ENCODE measurements around the gene PRR27. TPM values are rescaled to one million over a fixed set of nuclear protein-coding genes. Genes with fewer than 3 reads are reported as not detected.

The PRR27 gene
- not detected in 2 replicates for total RNA-seq

DNA sequence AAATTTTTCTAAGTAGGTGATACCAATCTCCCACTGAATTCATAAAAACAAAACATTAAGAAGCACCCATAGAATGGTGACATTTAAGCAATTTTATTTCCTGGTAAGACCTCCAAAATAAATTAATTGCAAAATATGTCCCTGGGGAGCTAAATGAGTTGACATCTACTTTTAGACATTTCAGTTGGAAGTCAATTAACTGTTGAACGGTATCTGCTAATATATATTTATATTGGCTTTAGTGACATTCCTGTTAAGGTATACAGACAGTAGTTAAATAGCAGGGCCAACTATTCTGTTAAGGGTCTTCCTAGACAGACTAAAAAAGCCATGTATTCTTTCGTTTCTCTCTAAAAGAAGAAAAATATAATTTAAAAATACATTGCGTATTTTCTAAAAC is at the start of gene PRR27:
PRR27 (plus strand) TSS at position 301 of the 400 bp plus-strand sequence. CDS start 139 bp downstream, outside the sequence.

DNA sequence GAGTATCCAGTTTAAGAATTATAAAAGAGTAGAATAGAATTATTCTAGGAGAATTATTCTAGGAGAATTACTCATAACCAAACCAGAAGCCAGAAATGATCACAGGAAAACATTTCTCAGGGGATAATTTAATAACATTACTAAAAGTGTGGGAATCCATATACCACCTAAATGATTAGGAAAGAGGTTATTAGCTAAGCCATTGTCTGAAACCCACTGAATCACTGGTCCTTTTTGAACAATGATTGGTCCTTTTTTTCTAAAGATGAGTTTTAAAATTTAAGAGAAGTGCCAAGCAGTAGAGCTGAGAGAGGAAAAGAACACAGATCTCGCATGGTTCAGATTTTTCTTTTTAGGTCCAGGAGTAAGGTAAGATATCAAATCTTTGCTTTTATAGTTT is 41.4 kb downstream of the PRR27 start, which contains the start of gene ODAM:
ODAM (plus strand) TSS at position 301 of the 400 bp plus-strand sequence. CDS start 819 bp downstream, outside the sequence.

Other genes starting within 250 kb of the PRR27 start
- not detected in 2 replicates for gene CSN1S1, start 223.2 kb upstream of the PRR27 start, total RNA-seq
- not detected in 2 replicates for gene CSN2, start 188.5 kb upstream of the PRR27 start, total RNA-seq
- not detected in 2 replicates for gene STATH, start 158.3 kb upstream of the PRR27 start, total RNA-seq
- not detected in 2 replicates for gene HTN3, start 125.8 kb upstream of the PRR27 start, total RNA-seq
- gene HTN1, start 103.8 kb upstream of the PRR27 start, total RNA-seq: not detected in 2 replicates
- gene ODAM, start 41.5 kb downstream of the PRR27 start, total RNA-seq: not detected in 2 replicates
- gene FDCSP, start 71.9 kb downstream of the PRR27 start, total RNA-seq: not detected in 2 replicates
- gene CSN3, start 88.4 kb downstream of the PRR27 start, total RNA-seq: not detected in 2 replicates
- not detected in 2 replicates for gene CABS1, start 180.7 kb downstream of the PRR27 start, total RNA-seq
- not detected in 2 replicates for gene SMR3A, start 206.5 kb downstream of the PRR27 start, total RNA-seq
- not detected in 2 replicates for gene SMR3B, start 228.9 kb downstream of the PRR27 start, total RNA-seq
- gene OPRPN, start 243.7 kb downstream of the PRR27 start, total RNA-seq: not detected in 2 replicates

Measured in tracheal epithelial cell (primary cell).